ENCODE data around the gene TNFRSF4. TPM values are rescaled to one million over a fixed set of nuclear protein-coding genes. Genes with fewer than 3 reads are reported as not detected.
"Not testable (repeated sequence)": the region's sequence is repeated elsewhere in the genome, so short reads cannot be mapped to it uniquely, and the experiment has no call there.

The TNFRSF4 gene
- total RNA-seq, 2 donors from 2014 or later: 0.55 to 1.3 TPM

DNA sequence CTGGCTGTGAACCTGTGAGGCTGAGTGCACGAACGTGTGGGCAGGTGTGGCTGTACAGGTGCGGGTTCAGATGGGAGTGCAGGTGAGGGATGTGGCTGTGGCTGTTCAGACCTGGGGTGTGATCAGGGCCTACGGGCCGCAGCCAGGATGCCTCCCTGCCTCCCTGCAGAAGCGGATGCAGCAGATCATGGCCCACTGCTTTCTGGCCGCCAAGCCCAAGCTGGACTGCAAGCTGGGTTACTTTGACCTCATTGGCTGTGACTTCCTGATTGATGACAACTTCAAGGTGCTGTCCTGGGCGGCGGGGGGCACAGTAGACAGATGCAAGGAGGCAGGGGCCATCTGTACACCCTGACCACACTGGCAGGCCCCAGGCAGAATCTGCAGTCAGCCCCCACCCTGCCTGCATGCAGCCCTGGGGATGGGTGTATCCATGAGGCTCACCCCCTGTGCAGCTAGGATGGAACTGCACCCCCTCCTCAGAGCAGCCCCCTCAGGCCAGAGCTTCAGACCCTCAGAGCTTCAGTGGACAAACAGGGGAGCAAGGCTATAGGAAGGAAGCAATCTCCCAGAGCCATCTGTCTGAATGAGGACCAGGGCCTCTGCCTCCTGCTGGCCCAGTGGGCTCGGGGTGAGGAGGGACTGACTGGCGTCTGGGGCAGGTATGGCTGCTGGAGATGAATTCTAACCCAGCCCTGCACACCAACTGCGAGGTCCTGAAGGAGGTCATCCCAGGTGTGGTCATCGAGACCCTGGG is 17.3 kb downstream of the TNFRSF4 start:
- DNase-seq (no peak), ATAC-seq (no peak)
- intact Hi-C loops (cut with DNase I, micrococcal nuclease): no loop called here

DNA sequence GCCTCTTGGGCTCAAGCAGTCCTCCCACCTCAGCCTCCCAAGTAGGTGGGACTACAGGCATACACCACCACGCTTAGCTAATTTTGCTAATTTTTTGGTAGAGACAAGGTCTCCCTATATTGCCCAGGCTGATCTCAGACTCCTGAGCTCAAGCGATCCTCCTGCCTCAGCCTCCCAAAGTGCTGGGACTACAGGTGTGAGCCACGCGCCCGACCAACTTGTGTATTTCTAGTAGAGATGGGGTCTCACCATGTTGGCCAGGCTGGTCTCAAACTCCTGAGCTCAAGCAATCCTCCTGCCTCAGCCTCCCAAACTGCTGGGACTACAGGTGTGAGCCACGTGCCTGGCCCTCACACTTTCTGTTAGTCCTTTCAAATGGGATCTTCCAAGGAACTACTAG is 18.2 kb downstream of the TNFRSF4 start:
- ATAC-seq; DNase-seq; intact Hi-C loops (cut with DNase I, micrococcal nuclease): not testable (repeated sequence)

GRCh38 chr1:1194723-1195122 is 19.2 kb downstream of the TNFRSF4 start:
- no peak for ATAC-seq
- intact Hi-C loops (cut with DNase I, micrococcal nuclease): no loop called here
- no peak for DNase-seq

GRCh38 chr1:1191734-1192133 is 22.2 kb downstream of the TNFRSF4 start:
- intact Hi-C loops (cut with DNase I, micrococcal nuclease): no loop called here
- no peak for ATAC-seq

DNA sequence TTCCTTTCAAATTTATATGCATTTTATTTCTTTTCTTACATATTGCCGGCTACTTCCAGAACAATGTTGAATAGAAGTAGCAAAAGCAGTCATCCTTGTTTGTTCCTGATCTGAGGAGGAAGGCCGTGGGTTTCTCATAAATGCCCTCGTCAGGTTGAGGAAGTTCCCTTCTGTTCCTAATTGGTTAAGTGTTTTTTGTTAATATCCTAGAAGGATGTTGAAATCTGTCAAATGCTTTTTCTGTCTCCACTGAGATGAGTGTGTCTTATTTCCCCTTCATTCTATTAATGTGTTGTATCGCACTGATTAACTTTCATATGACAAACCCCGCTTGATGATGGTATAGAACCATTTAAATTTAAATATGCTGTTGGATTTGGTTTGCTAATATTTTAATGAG is 24.8 kb downstream of the TNFRSF4 start:
- ATAC-seq (no peak), DNase-seq (no peak)
- intact Hi-C loops (cut with DNase I, micrococcal nuclease): no loop called here

More at GRCh38 chr1:1191734-1192133, 22.2 kb downstream of the TNFRSF4 start:
- DNase-seq: peak in 1 of 2 donors; percentile 21

DNA sequence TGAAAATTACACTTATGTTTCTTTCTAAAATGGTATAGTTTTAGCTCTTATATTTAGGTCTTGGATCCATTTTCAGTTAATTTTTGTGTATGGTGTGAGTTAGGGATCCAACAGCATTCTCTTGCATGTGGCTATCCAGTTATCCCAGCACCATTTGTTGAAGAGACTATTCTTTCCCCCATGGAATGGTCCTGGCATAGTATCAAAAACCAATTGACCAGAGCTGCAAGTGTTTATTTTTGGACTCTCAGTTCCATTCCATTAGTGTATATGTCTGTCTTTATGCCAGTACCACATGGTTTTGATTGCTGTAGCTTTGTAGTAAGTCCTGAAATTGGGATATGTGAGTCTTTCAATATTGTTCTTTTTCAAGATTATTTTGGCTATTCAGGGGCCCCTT is 26.0 kb downstream of the TNFRSF4 start:
- no peak for DNase-seq
- ATAC-seq: no peak
- intact Hi-C loops (cut with DNase I, micrococcal nuclease): no loop called here

- intact Hi-C loops (cut with DNase I, micrococcal nuclease): no loop called here
- DNase-seq (no peak), ATAC-seq (no peak)
Measured at GRCh38 chr1:1185101-1185765, 28.7 kb downstream of the TNFRSF4 start.

GRCh38 chr1:1183833-1184775 is 29.8 kb downstream of the TNFRSF4 start:
- ATAC-seq: no peak
- DNase-seq: no peak
- intact Hi-C loops (cut with DNase I, micrococcal nuclease): no loop called here

DNA sequence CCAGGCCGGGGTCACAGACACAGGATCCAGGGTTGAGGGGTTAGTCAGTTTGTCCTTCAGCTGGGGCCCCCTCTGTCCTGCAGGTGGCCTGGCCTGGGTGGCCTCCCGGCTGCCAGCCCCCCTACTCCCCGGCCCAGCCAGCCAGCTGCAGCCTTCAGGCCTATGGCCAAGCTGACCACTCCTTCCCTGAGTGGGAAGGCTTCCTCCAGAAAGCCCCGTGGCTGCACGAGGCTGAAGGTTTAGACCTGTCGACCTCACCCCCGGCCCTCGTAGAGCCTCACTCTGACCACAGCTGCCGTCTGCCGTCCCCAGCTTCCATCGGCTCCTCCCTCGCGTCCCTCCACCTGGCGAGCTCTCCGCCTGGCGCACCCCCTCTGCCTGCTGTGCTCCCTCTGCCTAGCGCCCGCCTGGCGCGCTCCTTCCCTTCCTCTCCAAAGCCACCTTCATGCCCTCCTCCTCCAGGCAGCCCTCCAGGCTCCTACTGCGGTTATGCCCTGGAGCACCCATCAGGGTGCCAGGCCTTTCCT is 30.7 kb downstream of the TNFRSF4 start:
- DNase-seq (no peak), ATAC-seq (no peak)
- intact Hi-C loops (cut with DNase I, micrococcal nuclease): no loop called here

- ATAC-seq (no peak), DNase-seq (peak; percentile 3 to 24)
- intact Hi-C loops (cut with DNase I, micrococcal nuclease): no loop called here
Measured at GRCh38 chr1:1182491-1183220, 31.3 kb downstream of the TNFRSF4 start.

GRCh38 chr1:1181938-1182410 is 32.0 kb downstream of the TNFRSF4 start:
- no peak for DNase-seq
- intact Hi-C loops (cut with DNase I, micrococcal nuclease): no loop called here
- ATAC-seq: no peak

GRCh38 chr1:1181129-1181937 is 32.6 kb downstream of the TNFRSF4 start:
- peak in 1 of 2 donors; percentile 17 for DNase-seq
- ATAC-seq: no peak
- intact Hi-C loops (cut with DNase I, micrococcal nuclease): no loop called here

GRCh38 chr1:1179983-1180861 is 33.7 kb downstream of the TNFRSF4 start:
- DNase-seq (no peak), ATAC-seq (no peak)
- intact Hi-C loops (cut with DNase I, micrococcal nuclease): no loop called here

- intact Hi-C loops (cut with DNase I, micrococcal nuclease): no loop called here
- ATAC-seq (no peak), DNase-seq (no peak)
Measured at GRCh38 chr1:1179346-1179982, 34.5 kb downstream of the TNFRSF4 start.

GRCh38 chr1:1178794-1179331 is 35.1 kb downstream of the TNFRSF4 start:
- ATAC-seq (no peak), DNase-seq (peak in 1 of 2 donors; percentile 2)
- intact Hi-C loops (cut with DNase I, micrococcal nuclease): no loop called here

Measured in left colon (tissue), 2 donors.